Neural cell (in vitro differentiated cells): Measurements from ENCODE around the gene APIP. TPM values are rescaled to one million over a fixed set of nuclear protein-coding genes. Genes with fewer than 3 reads are reported as not detected.

Experiments
- H2AFZ ChIP-seq: fragments of 200-600, 300-800 bp; sonication (generic), shearing (Covaris generic); 2 replicates; pipeline ENCODE4 v1.6.0; 2014; ENCODE audit warnings: low read depth, mild to moderate bottlenecking, antibody characterized with exemption, low read length, moderate library complexity
- H3F3A ChIP-seq: fragments of 200-600 bp; shearing (Covaris generic); 2 replicates; pipeline ENCODE4 v1.6.1; 2016; ENCODE audit warnings: mild to moderate bottlenecking, moderate library complexity, mixed read lengths, antibody characterized with exemption, low read length; ENCODE audit not compliant: insufficient read depth, poor library complexity, severe bottlenecking
- H3K27ac ChIP-seq: fragments of 200-600, 300-800 bp; sonication (generic), shearing (Covaris generic); 2 replicates; pipeline ENCODE4 v1.5.1; 2014; ENCODE audit warnings: mild to moderate bottlenecking, low read length, moderate library complexity
- H3K27me3 ChIP-seq: fragments of 300-800, 200-600 bp; sonication (generic), shearing (Covaris generic); 2 replicates; pipeline ENCODE4 v1.6.0; 2014; ENCODE audit warnings: mild to moderate bottlenecking, low read depth, low read length, moderate library complexity; ENCODE audit not compliant: insufficient read depth
- H3K36me3 ChIP-seq: fragments of 300-800, 200-600 bp; sonication (generic), shearing (Covaris generic); 2 replicates; pipeline ENCODE4 v1.5.1; 2014; ENCODE audit warnings: mild to moderate bottlenecking, antibody characterized with exemption, low read length, moderate library complexity; ENCODE audit not compliant: insufficient read depth
- H3K4me2 ChIP-seq: fragments of 300-800, 200-600 bp; sonication (generic), shearing (Covaris generic); 2 replicates; pipeline ENCODE4 v1.6.0; 2014; ENCODE audit warnings: mild to moderate bottlenecking, low read length
- H3K4me3 ChIP-seq: fragments of 300-800, 200-600 bp; sonication (generic), shearing (Covaris generic); 2 replicates; pipeline ENCODE4 v1.5.1; 2014; ENCODE audit warnings: mild to moderate bottlenecking, low read length, moderate library complexity
- H3K79me2 ChIP-seq: fragments of 200-600 bp; shearing (Covaris generic); replicated peaks from 2 replicates; pipeline ENCODE4 v1.6.0; 2014; ENCODE audit warnings: mild to moderate bottlenecking, low read length, moderate library complexity; ENCODE audit not compliant: insufficient read depth
- H3K9ac ChIP-seq: fragments of 300-800, 200-600 bp; sonication (generic), shearing (Covaris generic); 2 replicates; pipeline ENCODE4 v1.6.1; 2016; ENCODE audit warnings: mild to moderate bottlenecking, low read length, mixed read lengths
- H3K9me2 ChIP-seq: fragments of 200-600 bp; shearing (Covaris generic); 2 replicates; pipeline ENCODE4 v1.6.1; 2016; ENCODE audit warnings: mild to moderate bottlenecking, low read length, mixed read lengths; ENCODE audit not compliant: insufficient read depth
- H3K9me3 ChIP-seq: fragments of 200-600, 300-800 bp; sonication (generic), shearing (Covaris generic); 2 replicates; pipeline ENCODE4 v1.6.1; 2016; ENCODE audit warnings: mild to moderate bottlenecking, mixed run types, low read length, moderate library complexity, mixed read lengths
- H4K20me1 ChIP-seq: fragments of 200-600 bp; shearing (Covaris generic); 2 replicates; pipeline ENCODE4 v1.6.1; 2016; ENCODE audit warnings: mild to moderate bottlenecking, mixed run types; ENCODE audit not compliant: insufficient read depth
- CTCF ChIP-seq: fragments of 450-650 bp; IDR thresholded peaks from 2 replicates; pipeline ENCODE4 v1.5.1; 2014; ENCODE audit warnings: antibody characterized with exemption, mild to moderate bottlenecking, moderate library complexity; ENCODE audit not compliant: poor library complexity, severe bottlenecking
- EP300 ChIP-seq: fragments of 450-650 bp; conservative IDR thresholded peaks from 2 replicates; pipeline ENCODE4 v1.6.1; 2014; ENCODE audit warnings: antibody characterized with exemption, mild to moderate bottlenecking, moderate library complexity; ENCODE audit not compliant: poor library complexity, severe bottlenecking
- EZH2 ChIP-seq: fragments of 200-600, 300-800 bp; shearing (Covaris generic), sonication (generic); IDR thresholded peaks from 2 replicates; pipeline ENCODE4 v1.6.1; 2014; ENCODE audit warnings: antibody characterized with exemption, low read length, borderline replicate concordance, mild to moderate bottlenecking; ENCODE audit not compliant: insufficient read depth, poor library complexity, severe bottlenecking
- MXI1 ChIP-seq: fragments of 450-650 bp; conservative IDR thresholded peaks from 2 replicates; pipeline ENCODE4 v1.6.1; 2014; ENCODE audit warnings: antibody characterized with exemption, mild to moderate bottlenecking; ENCODE audit not compliant: poor library complexity, severe bottlenecking
- POLR2AphosphoS5 ChIP-seq: IDR thresholded peaks from 2 replicates; pipeline ENCODE4 v1.6.1; 2012
- RAD21 ChIP-seq: fragments of 450-650 bp; conservative IDR thresholded peaks from 2 replicates; pipeline ENCODE4 v1.6.1; 2014; ENCODE audit warnings: antibody characterized with exemption, mild to moderate bottlenecking, moderate library complexity
- SMC3 ChIP-seq: fragments of 450-650 bp; conservative IDR thresholded peaks from 2 replicates; pipeline ENCODE4 v1.6.1; 2014; ENCODE audit warnings: antibody characterized with exemption, mild to moderate bottlenecking, moderate library complexity; ENCODE audit not compliant: poor library complexity
- TAF1 ChIP-seq: IDR thresholded peaks from 2 replicates; pipeline ENCODE4 v1.6.1; 2012; ENCODE audit warnings: low read depth
- polyA plus RNA-seq: library from polyadenylated mRNA; depleted of rRNA; stranded (reverse); fragments of >200 nt; gene quantifications from 2 replicates; pipeline ENCODE4 v1.2.3, GENCODE V29; 2014
- TF ChIP-seq, protein P1 (sequence below): IDR thresholded peaks from 2 replicates; pipeline ENCODE4 v1.6.1; 2012; ENCODE audit warnings: borderline replicate concordance

The APIP gene
- polyA plus RNA-seq, 1 donor from 2014 or later: 45.9 TPM

GRCh38 chr11:34909955-34910354 lies 6.2 kb downstream of the APIP start:
- H4K20me1 ChIP-seq: no peaks in the 10 kb centered on the region
- H3K79me2 ChIP-seq: peaks cover 29% of the 10 kb centered on the region
- H3K27ac ChIP-seq: no peak overlapping the region
- H3K9me2 ChIP-seq: no peaks in the 10 kb centered on the region
- TF ChIP-seq EZH2 (no peak), MXI1 (no peak), RAD21 (no peak), EP300 (no peak), POLR2AphosphoS5 (no peak), CTCF (no peak), TAF1 (no peak), SMC3 (no peak)
- TF ChIP-seq, protein P1, sequence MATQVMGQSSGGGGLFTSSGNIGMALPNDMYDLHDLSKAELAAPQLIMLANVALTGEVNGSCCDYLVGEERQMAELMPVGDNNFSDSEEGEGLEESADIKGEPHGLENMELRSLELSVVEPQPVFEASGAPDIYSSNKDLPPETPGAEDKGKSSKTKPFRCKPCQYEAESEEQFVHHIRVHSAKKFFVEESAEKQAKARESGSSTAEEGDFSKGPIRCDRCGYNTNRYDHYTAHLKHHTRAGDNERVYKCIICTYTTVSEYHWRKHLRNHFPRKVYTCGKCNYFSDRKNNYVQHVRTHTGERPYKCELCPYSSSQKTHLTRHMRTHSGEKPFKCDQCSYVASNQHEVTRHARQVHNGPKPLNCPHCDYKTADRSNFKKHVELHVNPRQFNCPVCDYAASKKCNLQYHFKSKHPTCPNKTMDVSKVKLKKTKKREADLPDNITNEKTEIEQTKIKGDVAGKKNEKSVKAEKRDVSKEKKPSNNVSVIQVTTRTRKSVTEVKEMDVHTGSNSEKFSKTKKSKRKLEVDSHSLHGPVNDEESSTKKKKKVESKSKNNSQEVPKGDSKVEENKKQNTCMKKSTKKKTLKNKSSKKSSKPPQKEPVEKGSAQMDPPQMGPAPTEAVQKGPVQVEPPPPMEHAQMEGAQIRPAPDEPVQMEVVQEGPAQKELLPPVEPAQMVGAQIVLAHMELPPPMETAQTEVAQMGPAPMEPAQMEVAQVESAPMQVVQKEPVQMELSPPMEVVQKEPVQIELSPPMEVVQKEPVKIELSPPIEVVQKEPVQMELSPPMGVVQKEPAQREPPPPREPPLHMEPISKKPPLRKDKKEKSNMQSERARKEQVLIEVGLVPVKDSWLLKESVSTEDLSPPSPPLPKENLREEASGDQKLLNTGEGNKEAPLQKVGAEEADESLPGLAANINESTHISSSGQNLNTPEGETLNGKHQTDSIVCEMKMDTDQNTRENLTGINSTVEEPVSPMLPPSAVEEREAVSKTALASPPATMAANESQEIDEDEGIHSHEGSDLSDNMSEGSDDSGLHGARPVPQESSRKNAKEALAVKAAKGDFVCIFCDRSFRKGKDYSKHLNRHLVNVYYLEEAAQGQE: no peak
- H3K4me2 ChIP-seq: no peak overlapping the region
- no peak overlapping the region for H3K9ac ChIP-seq
- H3K4me3 ChIP-seq: no peak overlapping the region
- H3K36me3 ChIP-seq: peaks cover 9% of the 10 kb centered on the region
- H2AFZ ChIP-seq: no peak overlapping the region
- H3K9me3 ChIP-seq: no peaks in the 10 kb centered on the region
- H3F3A ChIP-seq: no peaks in the 10 kb centered on the region
- no peaks in the 10 kb centered on the region for H3K27me3 ChIP-seq

DNA sequence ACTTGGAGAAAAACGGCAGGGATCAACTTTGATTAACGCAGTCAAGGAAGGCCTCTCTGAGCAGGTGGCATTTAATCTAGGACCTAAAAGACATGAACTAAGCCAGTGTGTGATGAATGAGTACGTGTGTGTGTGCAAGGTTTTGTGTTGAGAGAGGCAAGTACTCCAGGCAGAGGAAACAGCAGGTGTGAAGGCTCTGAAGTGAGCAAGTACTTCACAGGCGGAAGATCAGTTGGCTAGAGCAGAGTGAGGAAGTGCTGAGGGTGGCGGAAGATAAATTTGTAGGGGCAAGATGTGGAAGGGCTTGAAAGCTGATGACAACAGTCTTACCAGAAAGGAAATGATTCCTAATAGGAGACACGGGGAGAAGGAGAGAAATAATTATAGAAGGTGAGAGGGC lies 6.8 kb downstream of the APIP start:
- Histone ChIP-seq H3K4me3 (no peak overlapping the region), H3K36me3 (peaks cover 9% of the 10 kb centered on the region), H3K4me2 (no peak overlapping the region), H3K9me2 (no peaks in the 10 kb centered on the region), H3K9ac (no peak overlapping the region), H3K79me2 (peaks cover 29% of the 10 kb centered on the region), H3K9me3 (no peaks in the 10 kb centered on the region), H3K27ac (no peak overlapping the region), H2AFZ (no peak overlapping the region), H3K27me3 (no peaks in the 10 kb centered on the region), H3F3A (no peaks in the 10 kb centered on the region), H4K20me1 (no peaks in the 10 kb centered on the region)
- TF ChIP-seq RAD21: no peak
- no peak for TF ChIP-seq EP300
- TF ChIP-seq SMC3: no peak
- TF ChIP-seq MXI1: no peak
- TF ChIP-seq TAF1: no peak
- no peak for TF ChIP-seq POLR2AphosphoS5
- no peak for TF ChIP-seq EZH2
- TF ChIP-seq CTCF: no peak
- TF ChIP-seq, protein P1: no peak
